ENCODE results near the gene ATL1. TPM values are rescaled to one million over a fixed set of nuclear protein-coding genes. Genes with fewer than 3 reads are reported as not detected.
"Not testable (repeated sequence)": the region's sequence is repeated elsewhere in the genome, so short reads cannot be mapped to it uniquely, and the experiment has no call there.

ATL1 gene
- total RNA-seq, 1 donor from 2014 or later = 8.8 TPM

DNA sequence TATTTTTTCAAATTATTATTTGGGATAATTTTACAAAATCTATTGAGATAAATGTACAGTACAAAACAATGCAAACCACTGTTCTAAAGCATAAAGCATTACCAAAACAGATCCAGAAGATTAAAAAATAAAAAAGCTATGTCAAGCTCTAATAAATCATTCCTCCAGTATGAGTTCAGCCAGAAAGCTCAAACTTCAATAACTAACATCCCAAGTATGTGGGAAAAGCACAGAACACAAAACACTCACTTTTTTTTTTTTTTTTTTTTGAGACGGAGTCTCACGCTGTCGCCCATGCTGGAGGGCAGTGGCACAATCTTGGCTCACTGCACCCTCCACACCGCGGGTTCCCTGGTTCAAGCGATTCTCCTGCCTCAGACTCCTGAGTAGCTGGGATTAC lies 96.8 kb downstream of the ATL1 start:
- DNase-seq (ENCODE audit: low spot score) = no peak

DNA sequence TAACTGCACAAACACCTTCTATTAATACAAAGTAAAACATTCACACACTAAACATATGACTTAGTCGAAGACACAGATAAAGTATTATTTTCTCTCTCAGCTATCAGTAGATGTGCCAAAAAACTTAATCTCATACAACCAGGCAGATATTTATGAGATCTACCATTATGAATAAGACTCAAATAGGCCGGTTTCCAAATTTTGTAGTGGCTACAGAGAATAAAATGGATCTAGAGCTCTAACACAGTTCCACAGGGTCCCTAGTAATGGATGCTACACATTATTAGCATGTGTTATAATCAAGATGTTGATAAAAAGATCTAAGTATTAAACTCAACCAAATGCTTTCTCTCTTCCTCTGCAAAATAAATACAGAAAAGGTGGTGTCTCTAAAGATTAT lies 97.8 kb downstream of the ATL1 start:
- no peak for DNase-seq (ENCODE audit: low spot score)

DNA sequence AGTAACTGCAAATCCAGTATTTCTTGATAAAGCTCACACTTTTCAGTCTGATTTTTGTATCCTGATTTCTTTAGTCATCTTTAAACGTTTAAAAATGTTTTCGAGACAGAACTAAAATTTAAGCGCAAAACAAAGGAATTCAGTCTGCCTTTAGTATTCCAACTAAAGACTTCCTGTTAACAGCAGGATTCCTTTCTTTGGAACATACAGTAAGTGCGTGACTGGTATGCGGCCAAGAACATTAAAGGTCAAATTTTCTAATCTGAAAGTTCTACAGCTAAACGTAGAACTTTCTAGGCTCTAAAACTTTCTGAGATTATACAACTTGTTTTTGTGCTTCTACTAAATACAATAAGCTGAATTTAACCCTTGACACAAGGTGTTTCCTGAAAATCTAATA lies 98.3 kb downstream of the ATL1 start:
- DNase-seq (ENCODE audit: low spot score) = no peak

DNA sequence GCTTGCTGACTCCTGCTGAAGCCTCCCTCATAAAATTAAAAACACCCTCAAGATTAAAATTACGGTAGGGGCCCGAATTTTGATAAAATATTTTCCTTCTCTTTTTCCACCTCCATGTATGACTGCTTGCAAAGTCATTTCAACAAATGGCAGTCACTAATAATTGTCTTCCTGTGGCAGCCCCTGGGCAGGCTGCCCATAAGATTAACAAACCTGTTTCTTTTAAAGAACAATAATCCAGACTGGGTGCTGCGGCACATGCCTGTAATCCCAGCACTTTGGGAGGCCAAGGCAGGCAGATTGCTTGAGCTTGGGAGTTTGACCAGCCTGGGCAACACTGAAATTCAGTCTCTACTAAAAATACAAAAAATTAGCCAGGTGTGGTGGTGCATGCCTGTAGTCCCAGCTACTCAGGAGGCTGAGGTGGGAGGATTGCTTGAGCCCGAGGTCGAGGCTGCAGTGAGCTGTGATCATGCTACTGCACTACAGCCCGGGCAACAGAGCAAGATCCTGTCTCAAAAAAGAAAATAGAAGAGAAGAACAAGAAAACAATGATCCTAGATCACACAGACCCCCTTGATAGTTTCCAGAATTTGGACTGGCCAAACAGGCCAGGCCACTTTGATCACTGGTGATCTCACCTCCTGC lies 99.5 kb downstream of the ATL1 start:
- DNase-seq (ENCODE audit: low spot score) = peak; percentile 48

DNA sequence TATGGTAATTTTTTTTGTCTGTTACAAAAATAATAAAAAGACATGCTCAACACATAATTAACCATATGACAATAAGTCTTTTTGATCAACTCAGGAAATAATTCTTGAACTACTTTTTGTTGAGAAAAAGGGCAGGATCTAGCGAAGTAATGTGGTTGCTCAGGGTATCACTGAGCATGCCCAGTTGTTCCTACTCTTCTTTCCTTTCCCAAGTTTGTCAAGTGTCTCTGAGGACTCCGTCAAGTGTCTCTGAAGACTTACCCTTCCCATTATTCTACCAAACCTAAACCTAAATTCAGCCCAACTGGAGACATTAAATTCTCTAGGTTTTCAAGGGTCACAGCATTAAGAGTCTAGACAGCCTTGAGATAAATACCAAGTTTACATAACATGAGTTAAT lies 104.6 kb downstream of the ATL1 start:
- not testable (repeated sequence) for DNase-seq (ENCODE audit: low spot score)

DNA sequence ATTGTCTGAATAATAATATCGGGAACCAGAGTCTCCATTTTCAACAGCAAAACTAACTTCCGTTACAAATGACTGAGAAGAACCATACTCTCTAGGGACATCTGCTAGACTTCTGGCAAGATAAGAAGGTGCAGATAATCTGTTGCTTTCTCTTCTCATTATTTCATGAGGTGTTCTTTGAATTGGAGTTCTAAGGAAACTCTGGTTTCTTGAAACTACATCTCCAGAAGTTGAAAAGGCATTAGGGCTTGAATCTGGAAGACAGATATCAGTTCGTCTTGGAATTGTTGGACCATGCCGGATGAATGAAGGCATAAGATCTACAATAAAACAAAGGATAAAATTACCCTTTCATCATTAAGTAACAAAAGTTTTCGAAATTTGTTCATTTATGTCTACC lies 105.4 kb downstream of the ATL1 start:
- DNase-seq (ENCODE audit: low spot score) = not testable (repeated sequence)

DNA sequence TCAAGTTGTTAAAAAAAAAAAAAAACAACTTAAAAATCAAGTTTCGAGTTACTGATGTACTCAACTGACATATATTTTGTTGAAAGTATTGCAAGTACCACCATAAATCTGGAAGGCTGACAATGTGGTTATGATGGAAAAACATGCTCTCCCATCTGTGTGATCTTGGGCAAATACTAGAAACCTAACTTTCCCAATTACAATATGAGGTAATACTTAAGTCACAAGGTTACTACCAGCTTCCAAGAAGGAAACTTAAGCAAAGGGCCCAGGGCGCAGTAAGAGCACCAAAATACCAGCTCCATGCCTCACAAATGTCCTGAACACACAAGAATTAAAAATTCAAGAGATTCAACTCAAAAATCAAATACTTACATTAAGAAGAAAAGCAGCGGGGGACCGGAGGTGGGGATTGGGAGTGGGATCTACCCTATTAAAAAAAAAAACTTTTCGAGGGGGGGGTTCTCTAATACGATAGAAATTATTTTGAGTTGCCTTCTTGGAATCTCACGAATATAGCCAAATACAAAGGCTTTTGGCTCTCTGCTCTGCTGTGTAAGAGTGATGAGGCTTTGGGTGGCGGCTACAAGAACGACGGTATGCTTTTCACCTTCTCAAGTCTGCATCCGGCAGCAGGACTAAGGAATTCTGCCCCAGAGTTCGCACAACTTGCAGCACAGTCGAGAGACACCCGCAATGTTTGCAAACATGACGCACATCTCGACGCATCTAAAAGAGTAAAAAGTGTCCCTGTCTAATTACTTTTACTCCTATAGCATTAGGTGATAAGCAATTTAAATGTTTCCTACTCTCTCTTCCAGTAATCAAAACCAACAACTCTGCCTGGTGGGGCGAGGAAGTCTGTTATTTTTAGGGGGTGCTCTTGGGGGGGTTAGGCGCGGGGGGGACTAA lies 107.1 kb downstream of the ATL1 start:
- DNase-seq (ENCODE audit: low spot score) = peak; percentile 44

DNA sequence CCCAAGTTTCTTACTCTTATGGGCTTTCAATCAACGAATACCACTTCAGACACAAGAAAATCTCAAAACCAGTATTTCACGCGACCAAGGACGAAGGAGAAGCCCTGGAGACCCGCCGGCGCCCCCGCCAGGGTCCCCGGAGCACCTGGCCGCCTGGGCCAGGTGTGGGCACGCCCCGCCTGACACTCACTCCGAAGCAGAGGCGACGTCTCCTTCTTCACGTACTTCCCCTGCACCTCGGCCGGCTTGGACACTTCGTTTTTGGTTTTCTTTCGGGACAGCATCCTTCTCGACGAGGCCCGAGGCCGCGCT lies 107.7 kb downstream of the ATL1 start:
- DNase-seq (ENCODE audit: low spot score) = peak; percentile 46

DNA sequence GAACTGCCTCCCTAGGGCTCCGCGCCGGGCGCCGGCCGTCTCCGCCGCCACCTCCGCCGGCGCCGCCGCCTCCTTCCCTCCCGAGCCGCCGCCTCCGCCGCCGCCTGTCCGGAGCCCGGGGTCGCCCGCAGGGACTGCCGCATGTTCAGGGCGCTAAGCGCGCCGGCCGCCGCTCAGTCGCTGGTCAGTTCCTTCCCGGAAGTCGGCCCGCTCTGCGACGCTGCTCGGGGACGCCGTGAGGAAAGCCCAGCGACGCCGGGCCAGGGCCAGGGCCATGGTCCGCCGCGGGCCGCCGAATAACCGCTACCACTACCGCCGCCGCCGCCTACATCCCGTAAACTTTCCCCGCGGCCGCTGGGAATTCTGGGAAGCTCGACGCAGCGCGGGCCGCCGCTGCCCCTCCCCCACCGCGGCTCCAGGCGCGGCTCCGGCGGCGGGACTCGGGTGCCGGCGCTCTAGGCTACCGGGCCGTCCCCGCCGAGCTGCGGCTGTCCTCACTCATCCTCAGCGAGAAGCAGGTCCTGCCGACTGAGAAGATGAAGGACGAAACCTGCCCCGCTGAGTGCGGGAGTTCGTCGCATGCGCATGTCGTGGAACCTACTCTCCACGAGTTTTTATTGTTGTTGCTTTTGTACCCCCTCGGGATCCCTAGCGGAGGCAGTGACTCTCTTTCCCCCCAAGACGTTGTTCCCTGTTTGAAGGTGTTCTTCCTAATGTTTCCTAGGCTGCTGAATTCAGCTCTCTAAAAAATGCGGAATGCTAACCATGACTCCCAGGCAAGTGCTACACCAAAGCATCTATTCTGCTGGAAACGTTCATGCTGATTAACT lies 108.3 kb downstream of the ATL1 start, which contains the start of gene SAV1:
Gene SAV1 (minus strand): TSS at position 311 of the 830 bp plus-strand sequence. CDS start 339 bp downstream, outside the sequence.
- peak; percentile 80 for DNase-seq (ENCODE audit: low spot score)

DNA sequence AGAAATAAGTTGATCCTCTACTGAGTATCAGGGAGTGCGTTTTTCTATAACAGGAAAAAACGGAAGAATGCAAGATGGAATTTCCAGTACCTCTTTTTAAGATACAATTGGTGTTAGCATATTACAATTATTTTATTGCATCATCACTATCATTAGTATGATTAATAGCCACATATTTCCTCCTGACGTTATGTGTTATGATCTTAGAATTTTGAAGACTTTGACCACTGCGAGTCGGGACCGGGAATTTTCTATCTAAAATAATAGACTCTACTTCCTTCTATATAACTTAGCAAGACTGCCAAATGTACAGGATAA lies 108.8 kb downstream of the ATL1 start:
- DNase-seq (ENCODE audit: low spot score) = no peak

DNA sequence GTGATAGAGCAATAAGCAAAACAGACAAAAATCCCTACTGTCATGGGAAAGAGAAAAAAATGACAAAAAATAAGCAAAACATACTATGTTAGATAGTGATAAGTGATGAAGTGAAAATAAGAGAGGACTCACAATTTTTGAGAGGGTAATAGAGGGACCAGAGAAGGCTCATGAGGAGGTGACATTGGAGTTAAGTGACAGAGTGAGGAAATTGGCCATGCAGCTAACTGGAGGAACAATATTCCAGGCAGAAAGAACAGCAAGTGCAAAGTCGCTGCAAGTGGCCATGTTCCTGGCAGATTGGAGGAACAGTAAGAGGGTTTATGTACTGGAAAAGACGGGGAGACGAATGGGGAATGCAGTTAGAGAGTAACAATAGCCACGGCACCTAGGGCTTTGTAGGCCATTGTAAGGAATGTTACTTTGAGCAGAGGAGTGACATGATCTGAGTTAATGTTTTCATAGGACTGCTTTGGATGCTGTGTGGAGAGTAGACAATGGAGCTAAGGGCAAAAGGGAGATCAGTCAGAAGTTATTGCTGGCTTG lies 109.6 kb downstream of the ATL1 start:
- DNase-seq (ENCODE audit: low spot score) = no peak

DNA sequence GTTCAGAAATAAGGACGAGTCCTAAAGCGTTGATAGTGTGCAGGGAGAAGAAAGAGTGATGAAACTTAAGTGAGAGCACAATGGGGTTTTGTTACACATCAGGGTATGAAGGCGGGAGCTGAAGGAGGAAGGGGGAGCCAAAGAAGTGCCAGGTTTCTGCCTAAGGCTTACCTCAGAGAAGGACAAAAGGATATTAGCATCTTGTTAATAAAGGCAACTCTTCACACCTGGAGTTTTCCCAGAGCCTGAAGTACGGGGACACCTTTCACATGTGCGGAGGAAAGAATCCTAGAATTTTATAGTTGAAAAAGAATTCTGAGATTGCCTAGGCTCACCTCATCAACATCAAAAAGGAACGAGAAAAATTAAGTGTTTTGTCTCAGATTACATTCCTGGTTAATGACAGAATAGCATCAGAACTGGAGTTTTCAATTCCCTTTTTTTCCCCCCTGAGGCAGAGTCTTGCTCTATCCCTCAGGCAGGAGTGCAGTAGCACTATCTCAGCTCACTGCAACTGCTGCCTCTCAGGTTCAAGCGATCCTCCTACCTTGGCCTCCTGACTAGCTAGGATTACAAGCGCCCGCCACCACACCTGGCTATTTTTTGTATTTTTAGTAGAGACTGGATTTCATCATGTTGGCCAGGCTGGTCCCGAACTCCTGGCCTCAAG lies 110.4 kb downstream of the ATL1 start:
- no peak for DNase-seq (ENCODE audit: low spot score)

DNA sequence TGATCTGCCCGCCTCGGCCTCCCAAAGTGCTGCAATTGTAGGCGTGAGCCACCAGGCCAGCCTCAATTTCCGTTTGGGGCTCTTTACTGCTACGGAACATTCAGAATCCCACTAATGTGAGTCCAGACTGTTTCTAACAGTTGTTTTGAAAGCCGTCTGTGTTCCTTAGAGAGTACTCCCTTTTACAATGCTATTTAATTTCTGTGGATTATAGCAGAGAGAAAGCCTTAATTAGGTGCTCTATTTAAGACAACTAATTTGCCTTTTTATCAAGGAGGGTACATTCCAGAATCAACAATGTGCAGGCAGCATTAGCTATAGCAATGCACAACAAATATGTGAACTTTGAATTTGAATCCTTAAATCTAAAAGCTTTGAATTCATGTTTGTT lies 110.9 kb downstream of the ATL1 start:
- DNase-seq (ENCODE audit: low spot score) = no peak

DNA sequence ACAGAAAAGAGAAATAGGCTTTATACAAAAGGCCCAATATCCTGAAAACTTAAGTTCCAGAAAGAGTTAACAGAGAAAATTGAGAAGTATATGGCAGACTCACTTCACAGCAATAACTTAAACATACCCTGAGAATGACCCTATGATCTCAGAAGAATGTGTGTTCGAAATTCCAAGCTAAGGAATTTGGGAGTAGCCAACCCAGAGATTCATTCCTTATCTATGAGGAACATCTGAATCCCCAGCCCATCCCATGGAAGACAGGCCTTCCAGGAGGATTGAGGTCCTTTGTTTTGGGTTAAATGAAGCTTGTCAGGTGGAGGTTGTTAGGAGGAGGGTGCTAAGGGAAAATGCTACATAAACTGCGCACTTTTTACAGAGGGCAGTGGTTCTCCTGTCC lies 115.7 kb downstream of the ATL1 start:
- no peak for DNase-seq (ENCODE audit: low spot score)

DNA sequence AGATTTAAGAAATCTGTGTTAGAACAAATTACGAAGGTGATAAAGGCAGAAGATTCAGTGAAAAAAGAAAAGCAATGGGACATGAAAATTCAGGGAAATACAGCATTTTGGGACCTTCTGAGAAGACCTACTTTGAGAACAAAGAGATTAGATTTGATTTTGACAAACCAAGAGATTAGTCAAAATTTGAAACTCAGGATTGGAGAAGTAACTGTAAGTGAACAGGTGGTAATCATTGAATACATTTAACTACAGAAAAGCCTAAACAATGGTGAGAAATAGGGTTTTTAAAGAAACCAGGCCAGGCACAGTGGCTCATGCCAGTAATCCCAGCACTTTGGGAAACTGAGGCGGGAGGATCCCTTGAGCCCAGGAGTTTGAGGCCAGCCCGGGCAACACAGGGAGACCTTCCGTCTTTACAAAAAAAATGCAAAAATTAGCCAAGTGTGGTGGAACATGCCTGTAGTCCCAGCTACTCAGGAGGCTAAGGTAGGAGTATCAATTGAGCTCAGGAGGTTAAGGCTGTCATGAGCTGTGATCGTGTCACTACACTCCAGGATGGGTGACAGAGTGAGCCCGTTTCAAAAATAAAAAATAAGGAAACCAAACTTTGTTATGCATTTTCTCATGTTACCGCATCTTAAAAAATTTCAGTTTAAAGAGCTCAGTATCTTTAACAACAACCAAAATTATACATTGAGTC lies 117.0 kb downstream of the ATL1 start:
- no peak for DNase-seq (ENCODE audit: low spot score)

DNA sequence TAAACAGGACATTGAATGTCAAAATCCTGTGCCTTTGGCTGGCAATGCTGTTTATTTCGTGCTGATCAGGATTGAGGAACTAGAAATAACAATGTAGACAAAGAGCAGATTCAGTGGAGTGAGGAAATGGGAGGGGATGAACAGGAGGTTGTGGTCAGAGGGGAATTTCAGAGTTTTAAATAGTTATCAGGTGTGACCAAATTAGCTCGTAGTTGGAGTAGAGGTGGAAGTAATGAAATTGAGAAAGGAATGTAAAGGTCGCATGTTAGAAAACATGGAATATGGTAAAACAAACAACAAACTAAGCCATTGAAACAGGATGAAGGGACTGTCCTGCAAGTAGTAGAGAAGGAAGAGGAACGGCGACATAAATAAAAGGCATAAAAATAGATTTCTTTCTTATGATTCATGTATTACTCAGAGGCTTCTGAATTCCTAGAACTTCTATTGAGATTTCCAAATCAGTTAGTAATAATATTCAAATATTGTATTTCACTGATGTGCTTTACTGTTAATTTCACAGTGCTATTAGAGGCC lies 117.7 kb downstream of the ATL1 start:
- no peak for DNase-seq (ENCODE audit: low spot score)

DNA sequence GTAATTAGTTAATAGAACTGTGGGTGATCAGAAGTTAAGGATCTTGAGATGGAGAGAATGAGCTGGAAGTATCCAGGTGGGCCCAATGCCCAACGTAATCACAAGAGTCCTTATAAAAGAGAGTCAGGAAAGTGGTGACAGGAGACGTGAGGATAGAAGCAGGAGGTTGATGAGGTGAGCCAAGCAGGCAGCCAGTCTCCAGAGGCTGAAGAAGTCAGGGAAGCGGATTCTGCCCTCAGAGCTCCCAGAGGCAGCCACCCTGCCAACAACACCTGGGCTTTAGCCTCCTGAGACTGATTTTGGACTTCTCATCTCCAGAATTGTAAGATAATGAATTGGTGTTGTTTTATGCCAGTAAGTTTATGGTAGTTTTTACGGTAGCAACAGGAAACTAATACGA lies 118.2 kb downstream of the ATL1 start:
- no peak for DNase-seq (ENCODE audit: low spot score)

DNA sequence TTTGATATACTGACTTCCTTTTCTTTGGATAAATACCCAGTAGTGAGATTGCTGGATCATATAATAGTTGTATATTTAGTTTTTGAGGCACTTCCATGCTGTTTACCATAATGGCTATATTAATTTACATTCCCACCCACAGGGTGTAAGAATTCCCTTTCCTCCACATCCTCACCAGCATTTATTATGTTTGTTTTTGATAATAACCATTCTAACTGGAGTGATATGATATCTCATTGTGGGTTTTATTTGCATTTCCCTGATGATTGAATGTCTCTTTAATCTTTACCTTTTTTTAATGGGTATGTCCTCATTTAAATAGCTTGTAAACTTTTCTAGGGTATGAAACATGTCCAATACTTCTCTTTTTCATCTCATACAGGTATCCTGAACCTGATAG lies 119.7 kb downstream of the ATL1 start:
- no peak for DNase-seq (ENCODE audit: low spot score)

Data from ureter (tissue), 1 donor.